Uterus (tissue), 4 donors: Measurements from ENCODE around the gene TMEM219. TPM values are rescaled to one million over a fixed set of nuclear protein-coding genes. Genes with fewer than 3 reads are reported as not detected.

Experiments
- DNase-seq, 2 donors: peaks; one replicate each; pipeline ENCODE4 v3.0.0-alpha.2; 2019 to 2020
- H3K27ac ChIP-seq, 2 donors: fragments of 200-600 bp; sonication (generic); 1 replicate in 1 of 2; 2 replicates in 1 of 2; pipeline ENCODE4 v1.5.1; 2016 to 2018
- H3K27me3 ChIP-seq, 2 donors: fragments of 200-600 bp; sonication (generic); one replicate each; pipeline ENCODE4 v1.5.1; 2018 to 2019; ENCODE audit warnings: control low read depth in 1 of 2
- H3K36me3 ChIP-seq, 2 donors: fragments of 200-600 bp; sonication (generic); one replicate each; pipeline ENCODE4 v1.5.1; 2019; ENCODE audit warnings: control low read depth in 1 of 2
- H3K4me1 ChIP-seq, 2 donors: fragments of 200-600 bp; sonication (generic); one replicate each; pipeline ENCODE4 v1.5.1; 2018 to 2019; ENCODE audit warnings: control low read depth in 1 of 2
- H3K4me3 ChIP-seq, 2 donors: fragments of 200-600 bp; sonication (generic); 1 replicate in 1 of 2; 2 replicates in 1 of 2; pipeline ENCODE4 v1.5.1; 2018 to 2019; ENCODE audit warnings: mild to moderate bottlenecking in 1 of 2
- H3K9me3 ChIP-seq, 2 donors: fragments of 200-600 bp; sonication (generic); one replicate each; pipeline ENCODE4 v1.5.1; 2019; ENCODE audit warnings: control low read depth in 1 of 2
- POLR2A ChIP-seq, 2 donors: fragments of 450-650 bp; IDR thresholded peaks; one replicate each; pipeline ENCODE4 v1.6.1; 2016; ENCODE audit warnings: antibody characterized with exemption in 2 of 2, mild to moderate bottlenecking in 1 of 2, moderate library complexity in 1 of 2
- intact Hi-C: fragments of 100-400 bp; cut with DNase I; formaldehyde crosslinking; loops from one replicate; pipeline ENCODE4 v1.15.1; 2023; ENCODE audit warnings: low total_unique reads
- total RNA-seq, 4 donors: library from RNA; depleted of rRNA in 3 of 4; stranded (reverse); fragments of >200 nt in 3 of 4; gene quantifications; one replicate each; pipeline versions ENCODE4 v1.1.0 to v1.2.4, GENCODE V29; 2014 to 2023
- TF ChIP-seq, protein P1 (sequence below), 4 experiments: fragments of 200-600 bp in 2 of 4; fragments of 450-650 bp in 2 of 4; sonication (generic) in 2 of 4; IDR thresholded peaks; one replicate each; pipeline ENCODE4 v1.5.1; 2016 to 2019; ENCODE audit warnings: antibody characterized with exemption in 4 of 4, mild to moderate bottlenecking in 2 of 4, moderate library complexity in 1 of 4
- donor health status: DM: yes; HTN: yes; CAD: no.

The TMEM219 gene
- total RNA-seq, 4 donors from 2014 or later = 38.6 to 82.3 (median 58.5) TPM

DNA sequence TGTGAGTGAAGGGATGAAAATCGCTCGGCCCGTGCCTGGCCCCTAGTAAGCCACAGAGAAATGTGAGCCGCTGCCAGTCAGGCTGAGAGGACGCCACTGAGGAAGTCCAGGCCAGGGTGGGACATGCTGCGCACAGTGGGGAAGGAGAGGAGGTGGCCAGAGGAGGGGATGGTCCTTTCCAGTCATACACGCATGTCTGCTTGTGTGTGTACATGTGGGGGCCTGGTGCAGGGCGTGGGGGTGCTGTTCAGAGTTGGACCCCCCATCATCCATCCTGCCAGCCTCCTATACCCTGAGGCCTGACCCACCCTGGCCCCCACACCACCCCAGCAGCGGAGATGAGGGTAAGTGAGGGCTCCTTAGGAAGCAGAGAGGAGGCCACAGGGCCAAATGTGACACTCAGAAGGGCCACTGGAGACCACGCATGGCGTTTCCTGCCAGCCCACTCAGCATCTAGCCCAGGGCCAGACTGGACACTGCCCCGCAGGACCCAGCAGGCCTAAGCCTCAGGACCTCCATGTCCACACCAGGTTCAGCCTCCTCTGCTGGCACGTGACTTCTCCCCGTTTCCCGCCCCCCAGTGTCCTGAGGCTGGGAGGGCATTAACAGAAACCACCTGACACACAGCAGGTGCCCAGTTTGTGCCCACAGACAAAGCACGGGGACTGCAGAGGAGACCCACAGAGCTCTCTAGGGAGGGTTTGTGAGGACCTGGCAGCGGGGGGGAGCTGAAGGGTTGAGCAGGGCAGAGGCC lies 42.0 kb downstream of the TMEM219 start:
- no peak for TF ChIP-seq POLR2A (IDR thresholded peaks at IDR 0.05)
- TF ChIP-seq, protein P1, sequence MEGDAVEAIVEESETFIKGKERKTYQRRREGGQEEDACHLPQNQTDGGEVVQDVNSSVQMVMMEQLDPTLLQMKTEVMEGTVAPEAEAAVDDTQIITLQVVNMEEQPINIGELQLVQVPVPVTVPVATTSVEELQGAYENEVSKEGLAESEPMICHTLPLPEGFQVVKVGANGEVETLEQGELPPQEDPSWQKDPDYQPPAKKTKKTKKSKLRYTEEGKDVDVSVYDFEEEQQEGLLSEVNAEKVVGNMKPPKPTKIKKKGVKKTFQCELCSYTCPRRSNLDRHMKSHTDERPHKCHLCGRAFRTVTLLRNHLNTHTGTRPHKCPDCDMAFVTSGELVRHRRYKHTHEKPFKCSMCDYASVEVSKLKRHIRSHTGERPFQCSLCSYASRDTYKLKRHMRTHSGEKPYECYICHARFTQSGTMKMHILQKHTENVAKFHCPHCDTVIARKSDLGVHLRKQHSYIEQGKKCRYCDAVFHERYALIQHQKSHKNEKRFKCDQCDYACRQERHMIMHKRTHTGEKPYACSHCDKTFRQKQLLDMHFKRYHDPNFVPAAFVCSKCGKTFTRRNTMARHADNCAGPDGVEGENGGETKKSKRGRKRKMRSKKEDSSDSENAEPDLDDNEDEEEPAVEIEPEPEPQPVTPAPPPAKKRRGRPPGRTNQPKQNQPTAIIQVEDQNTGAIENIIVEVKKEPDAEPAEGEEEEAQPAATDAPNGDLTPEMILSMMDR (IDR thresholded peaks at IDR 0.05) = no peak
- intact Hi-C loops = no loop called here

DNA sequence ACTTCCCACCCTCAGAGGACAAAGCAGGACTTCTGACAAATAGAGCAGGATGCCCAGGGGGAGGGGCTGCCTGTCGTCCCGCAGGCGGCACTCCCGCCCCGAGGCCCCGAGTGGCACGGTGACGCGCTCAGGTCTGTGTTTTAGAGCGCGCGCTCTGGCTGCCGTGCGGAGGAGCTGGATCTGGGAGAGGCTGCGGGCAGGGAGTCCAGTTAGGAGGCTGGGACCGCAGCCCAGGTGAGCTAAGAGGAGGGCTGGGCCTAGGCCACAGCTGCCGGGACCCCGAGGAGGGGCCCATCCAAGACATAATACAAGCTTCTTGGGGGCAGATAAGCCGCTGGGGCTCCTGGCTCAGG lies 42.5 kb downstream of the TMEM219 start:
- DNase-seq = no peak

More for the DNA sequence above, 42.0 kb downstream of the TMEM219 start:
- H3K27me3 ChIP-seq = no peaks in the 10 kb centered on the region
- H3K4me1 ChIP-seq = no peaks in the 10 kb centered on the region
- no peak overlapping the region for H3K4me3 ChIP-seq
- H3K9me3 ChIP-seq = no peaks in the 10 kb centered on the region
- H3K27ac ChIP-seq = no peak overlapping the region
- DNase-seq = no peak
- H3K36me3 ChIP-seq = no peaks in the 10 kb centered on the region

DNA sequence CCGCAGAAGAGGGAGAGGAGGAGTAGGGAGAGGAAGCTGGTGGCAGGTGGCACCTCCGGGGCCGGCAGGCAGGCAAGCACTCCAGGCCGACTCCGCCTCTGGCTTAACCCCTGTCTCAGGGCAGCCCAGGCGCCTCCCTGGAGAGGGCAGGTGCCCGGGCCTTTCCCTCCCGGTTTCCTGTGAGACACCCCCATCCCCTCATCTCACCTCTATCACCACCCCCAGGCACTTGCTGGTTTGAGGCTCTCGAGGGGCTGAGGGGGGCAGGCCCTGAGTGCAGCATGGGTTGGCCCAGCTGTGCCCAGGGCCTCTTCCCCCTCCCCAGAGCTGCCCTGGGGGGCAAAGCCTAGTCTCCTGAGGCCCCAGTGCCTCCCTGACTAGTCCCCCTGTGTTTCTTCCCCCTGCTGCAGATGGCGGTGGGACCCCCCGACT lies 42.9 kb downstream of the TMEM219 start:
- H3K4me3 ChIP-seq = no peak overlapping the region
- TF ChIP-seq, protein P1 (IDR thresholded peaks at IDR 0.05) = no peak
- no peaks in the 10 kb centered on the region for H3K9me3 ChIP-seq
- no peak overlapping the region for H3K27ac ChIP-seq
- H3K36me3 ChIP-seq = no peaks in the 10 kb centered on the region
- intact Hi-C loops = no loop called here
- peaks cover under 1 to 4% of the 10 kb centered on the region in 2 donors for H3K27me3 ChIP-seq
- DNase-seq = no peak
- no peaks in the 10 kb centered on the region for H3K4me1 ChIP-seq

More for the DNA sequence above, 42.5 kb downstream of the TMEM219 start:
- Histone ChIP-seq H3K27ac (no peak overlapping the region), H3K9me3 (no peaks in the 10 kb centered on the region), H3K4me1 (no peaks in the 10 kb centered on the region), H3K27me3 (no peaks in the 10 kb centered on the region), H3K36me3 (no peaks in the 10 kb centered on the region), H3K4me3 (no peak overlapping the region)
- intact Hi-C loops = no loop called here
- TF ChIP-seq, protein P1 (IDR thresholded peaks at IDR 0.05) = no peak
- no peak for TF ChIP-seq POLR2A (IDR thresholded peaks at IDR 0.05)

DNA sequence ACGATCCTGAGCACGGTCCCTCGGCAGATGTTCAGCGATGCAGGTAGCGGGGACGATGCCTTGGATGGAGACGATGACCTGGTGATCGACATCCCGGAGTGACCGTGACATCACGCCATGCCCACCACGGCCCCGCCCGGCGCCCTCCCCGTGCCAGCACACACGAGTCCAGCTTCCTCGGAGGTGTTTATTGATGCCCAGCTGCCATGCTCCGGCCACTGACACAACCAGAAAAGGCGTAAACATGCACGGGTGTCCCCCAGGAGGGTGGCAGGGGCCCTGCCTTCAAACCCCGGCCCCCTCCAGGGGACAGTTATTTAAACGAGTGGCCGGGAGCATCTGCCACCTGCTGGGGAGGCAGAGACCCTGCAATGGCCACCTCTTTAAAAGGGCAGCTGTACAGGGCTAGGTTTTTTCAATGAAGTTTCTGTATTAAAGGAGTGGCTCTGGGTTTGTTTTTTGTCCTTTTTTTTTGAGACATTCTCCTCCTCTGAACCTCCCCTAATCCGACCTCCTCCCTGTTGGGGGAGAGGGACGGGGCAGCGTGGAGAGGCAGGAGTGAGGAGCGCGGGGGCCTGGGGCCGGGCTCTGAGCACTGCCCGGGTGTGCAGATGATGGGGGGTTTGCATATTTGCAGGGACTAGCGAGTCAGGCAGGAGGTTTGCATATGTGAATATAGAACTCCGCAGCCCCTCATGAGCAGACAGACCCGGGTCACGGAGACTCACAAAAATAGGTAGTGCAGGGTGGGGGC lies 43.6 kb downstream of the TMEM219 start:
- no peaks in the 10 kb centered on the region for H3K9me3 ChIP-seq
- intact Hi-C loops = no loop called here
- peaks cover 0 to 6% of the 10 kb centered on the region in 2 donors for H3K4me1 ChIP-seq
- H3K27ac ChIP-seq = no peak overlapping the region
- peaks cover 8 to 11% of the 10 kb centered on the region in 2 donors for H3K27me3 ChIP-seq
- no peak overlapping the region for H3K4me3 ChIP-seq
- peak in 1 of 2 donors; percentile 39 for DNase-seq
- H3K36me3 ChIP-seq = no peaks in the 10 kb centered on the region
- TF ChIP-seq, protein P1 (IDR thresholded peaks at IDR 0.05) = peak; percentile 66 to 82 (median 74)
- TF ChIP-seq POLR2A (IDR thresholded peaks at IDR 0.05) = no peak

DNA sequence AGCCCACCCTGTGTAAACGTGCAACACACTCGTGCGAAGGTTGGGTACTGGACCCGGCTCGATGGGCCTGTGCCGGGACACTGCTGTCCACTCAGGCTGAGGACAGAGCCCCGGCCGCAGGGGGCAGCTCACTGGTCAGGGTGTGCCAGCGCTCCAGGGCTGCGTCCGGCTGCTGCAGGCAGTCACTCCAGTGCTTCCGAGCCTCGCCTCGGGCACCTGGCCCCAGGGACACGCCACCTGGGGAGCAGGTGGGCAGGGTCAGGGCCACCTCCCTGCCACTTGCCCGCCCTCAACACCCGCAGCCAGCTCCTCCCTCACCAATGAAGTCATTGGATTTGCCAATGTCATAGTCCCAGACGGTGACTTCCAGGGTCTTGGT lies 44.2 kb downstream of the TMEM219 start:
- no peak for DNase-seq

More for the DNA sequence above, 44.2 kb downstream of the TMEM219 start:
- Histone ChIP-seq H3K4me1 (peaks cover 0 to 12% of the 10 kb centered on the region in 2 donors), H3K9me3 (no peaks in the 10 kb centered on the region), H3K27ac (no peak overlapping the region), H3K27me3 (peaks cover 13% of the 10 kb centered on the region in 2 donors), H3K4me3 (no peak overlapping the region), H3K36me3 (no peaks in the 10 kb centered on the region)
- no peak for TF ChIP-seq POLR2A (IDR thresholded peaks at IDR 0.05)
- intact Hi-C loops = no loop called here
